G401 (cell line): Measurements from ENCODE around the gene LAMTOR4. TPM values are rescaled to one million over a fixed set of nuclear protein-coding genes. Genes with fewer than 3 reads are reported as not detected.
"Not testable (repeated sequence)": the region's sequence is repeated elsewhere in the genome, so short reads cannot be mapped to it uniquely, and the experiment has no call there.

Experiments used
- DNase-seq: peaks from one replicate; pipeline ENCODE4 v3.0.0-alpha.2; 2015; ENCODE audit warnings: low spot score
- in situ Hi-C: cut with HindIII; loops from 2 replicates; pipeline ENCODE4 v1.10.0; 2016; ENCODE audit warnings: low sequenced_read_pairs, mixed read lengths
- total RNA-seq: library from RNA; depleted of rRNA; stranded (reverse); fragments of >200 nt; shearing (Covaris generic); gene quantifications from 2 replicates; pipeline ENCODE4 v1.2.3, GENCODE V29; 2014

The LAMTOR4 gene
- total RNA-seq, 1 experiment from 2014 or later, result 97.5 TPM

DNA sequence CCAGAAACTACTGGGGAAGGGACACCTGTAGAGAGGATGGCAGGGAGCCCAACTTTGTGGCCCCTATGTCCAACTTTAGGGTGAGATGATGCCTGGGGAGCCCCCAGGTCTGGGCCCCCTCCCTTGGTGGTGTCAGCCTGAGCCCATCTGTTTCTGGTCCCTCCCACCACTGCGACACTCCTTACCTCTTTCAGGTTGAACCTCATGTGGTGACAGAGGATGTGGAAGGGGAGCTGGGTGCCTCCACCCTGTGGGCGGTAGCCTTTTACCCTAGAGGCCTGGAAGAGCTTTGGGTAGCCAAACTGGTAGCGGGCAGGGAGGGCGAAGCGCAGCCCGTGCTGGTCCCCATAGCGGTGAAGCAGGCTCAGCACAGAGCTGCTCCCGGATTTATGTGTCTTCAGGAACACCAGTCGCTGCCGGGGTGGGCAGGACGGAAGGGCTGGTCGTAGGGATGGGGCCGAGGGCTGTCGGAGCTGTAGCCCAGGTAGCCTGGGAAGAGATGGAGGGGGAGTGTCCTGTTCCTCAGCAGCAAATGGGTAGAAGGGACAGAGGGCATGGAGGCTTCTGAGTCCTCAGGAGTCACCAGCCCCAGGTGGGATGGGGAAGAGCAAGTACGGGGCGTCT lies 17.7 kb downstream of the LAMTOR4 start:
- no peak for DNase-seq
- in situ Hi-C loops, result no loop called here

DNA sequence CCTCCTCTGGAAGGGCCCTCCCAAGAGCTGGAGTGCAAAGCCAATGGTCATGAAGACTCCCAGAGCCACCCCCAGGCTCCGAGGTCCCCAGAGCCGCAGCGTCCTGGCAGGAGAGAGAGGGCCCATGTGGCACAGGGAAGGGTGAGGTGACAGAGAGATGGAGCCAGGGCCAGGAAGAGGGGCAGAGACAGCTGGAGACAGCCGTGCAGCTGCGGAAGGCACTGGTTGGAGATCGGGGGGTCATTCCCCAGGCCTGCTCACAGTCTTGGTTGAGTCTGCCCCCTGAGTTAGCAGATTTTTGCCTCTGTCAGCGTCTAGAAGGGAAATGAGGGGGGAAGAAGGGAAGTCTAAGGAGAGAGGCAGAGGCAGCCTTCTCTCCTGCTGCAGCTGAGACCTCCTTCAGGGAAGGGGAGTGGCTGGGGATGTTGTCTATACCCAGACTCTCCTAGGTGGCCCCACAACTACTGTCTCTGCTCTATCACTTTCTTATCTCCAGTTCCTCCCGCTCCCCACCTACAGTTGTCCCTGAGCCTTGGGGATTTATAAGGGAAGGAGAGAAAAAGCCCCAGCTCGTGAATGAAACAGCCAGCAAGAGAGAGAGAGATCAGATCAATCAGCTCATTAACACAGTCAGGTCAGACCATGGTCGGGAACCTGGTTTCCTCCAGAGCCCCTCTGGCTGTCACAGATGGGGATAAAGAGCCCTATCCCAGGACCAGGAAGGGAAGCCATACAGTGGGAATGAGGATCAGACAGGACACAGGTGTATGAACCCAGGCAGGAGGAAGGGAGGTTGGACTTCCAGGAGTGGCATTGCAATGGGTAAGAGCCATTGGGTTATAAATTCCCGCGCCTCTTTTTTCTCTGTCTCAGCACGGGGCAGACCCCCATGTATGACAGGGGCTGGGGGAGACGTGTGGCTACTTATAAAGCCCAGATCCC lies 18.5 kb downstream of the LAMTOR4 start:
- no peak for DNase-seq
- in situ Hi-C loops, result no loop called here

DNA sequence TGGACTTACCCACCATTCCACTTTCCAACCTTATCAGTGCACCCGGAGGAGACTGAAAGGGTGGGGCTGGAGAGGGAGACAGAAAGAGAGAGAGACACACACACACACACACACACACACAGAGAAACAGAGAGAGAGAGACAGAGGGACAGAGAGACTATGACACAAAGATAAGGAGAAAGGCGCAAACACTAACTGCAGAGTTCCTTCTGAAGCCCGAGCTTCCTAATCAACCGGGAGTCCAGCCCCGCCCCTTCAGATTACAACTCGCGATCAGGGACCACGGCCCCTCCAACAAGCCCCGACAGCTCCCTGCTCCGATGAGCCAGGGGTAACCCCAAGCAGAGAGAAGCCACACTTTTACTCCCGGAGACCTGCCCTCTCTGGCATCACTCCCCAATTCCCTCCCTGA lies 19.2 kb downstream of the LAMTOR4 start:
- no peak for DNase-seq
- in situ Hi-C loops, result no loop called here

DNA sequence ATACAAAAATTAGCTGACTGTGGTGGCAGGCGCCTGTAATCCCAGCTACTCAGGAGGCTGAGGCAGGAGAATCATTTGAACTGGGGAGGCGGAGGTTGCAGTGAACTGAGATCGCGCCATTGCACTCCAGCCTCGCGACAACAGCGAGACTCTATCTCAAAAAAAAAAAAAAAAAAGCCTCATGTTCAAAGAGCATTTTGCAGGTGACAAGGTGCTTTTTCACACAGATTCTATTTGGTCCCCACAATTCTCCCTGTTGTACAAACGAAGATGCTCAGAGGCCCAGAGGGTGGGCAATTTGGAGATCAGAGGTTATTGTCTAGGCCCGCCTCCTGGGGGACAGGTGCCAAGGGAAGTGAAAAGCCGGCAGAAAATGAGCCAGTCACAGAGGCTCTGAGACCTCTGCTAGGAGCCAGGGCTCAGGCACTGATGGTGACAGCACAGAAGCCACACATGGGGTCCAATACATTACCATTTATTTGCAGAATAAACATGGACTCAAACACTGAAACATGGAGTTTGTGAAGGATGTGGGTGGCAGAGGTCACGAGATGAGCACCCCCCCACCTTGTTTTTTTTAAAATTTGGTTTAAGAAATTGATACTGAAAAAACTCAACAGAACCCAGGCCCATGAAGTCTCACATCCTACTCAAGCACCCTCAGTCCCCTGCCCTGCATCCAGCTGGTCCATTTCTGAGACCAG lies 20.6 kb downstream of the LAMTOR4 start:
- no peak for DNase-seq
- in situ Hi-C loops, result no loop called here

DNA sequence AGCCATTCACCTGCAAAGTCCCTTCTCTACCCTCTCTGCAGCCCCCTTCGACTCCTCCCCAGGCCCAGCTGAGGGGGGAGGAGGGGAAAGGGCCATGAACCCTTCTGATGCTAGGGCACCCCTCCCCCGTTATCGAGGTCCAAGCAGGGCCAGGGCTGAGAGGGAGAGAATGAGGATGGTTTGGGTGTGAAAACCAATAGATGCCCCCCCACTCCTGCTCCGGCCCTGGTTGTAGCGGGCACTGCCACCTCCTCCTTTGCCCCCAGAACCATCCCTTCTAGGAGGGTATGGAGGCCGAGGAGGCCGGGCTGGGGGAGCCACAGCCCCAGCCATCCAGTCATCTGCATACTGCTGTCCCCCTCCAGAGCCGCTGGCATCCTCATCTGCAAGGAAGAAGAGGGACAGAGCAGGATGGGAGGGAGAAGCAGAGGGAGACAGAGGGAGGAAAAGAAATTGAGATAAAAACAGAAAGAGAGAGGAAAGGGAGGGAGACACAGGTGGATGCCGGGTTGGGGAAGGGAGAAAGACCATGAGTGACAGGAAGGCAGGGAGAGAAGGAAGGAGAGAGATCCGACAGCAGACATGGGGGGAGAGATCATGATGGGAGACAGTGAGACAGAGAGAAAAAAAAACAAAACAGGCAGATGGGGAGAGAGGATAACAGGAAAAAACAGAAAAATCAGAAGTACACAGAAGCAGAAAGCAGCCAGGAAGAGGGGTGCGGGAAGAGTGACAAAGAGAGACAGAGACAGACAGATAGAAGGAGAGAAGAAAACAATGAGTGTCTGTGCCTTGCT lies 21.6 kb downstream of the LAMTOR4 start:
- in situ Hi-C loops, result no loop called here
- DNase-seq, result no peak

DNA sequence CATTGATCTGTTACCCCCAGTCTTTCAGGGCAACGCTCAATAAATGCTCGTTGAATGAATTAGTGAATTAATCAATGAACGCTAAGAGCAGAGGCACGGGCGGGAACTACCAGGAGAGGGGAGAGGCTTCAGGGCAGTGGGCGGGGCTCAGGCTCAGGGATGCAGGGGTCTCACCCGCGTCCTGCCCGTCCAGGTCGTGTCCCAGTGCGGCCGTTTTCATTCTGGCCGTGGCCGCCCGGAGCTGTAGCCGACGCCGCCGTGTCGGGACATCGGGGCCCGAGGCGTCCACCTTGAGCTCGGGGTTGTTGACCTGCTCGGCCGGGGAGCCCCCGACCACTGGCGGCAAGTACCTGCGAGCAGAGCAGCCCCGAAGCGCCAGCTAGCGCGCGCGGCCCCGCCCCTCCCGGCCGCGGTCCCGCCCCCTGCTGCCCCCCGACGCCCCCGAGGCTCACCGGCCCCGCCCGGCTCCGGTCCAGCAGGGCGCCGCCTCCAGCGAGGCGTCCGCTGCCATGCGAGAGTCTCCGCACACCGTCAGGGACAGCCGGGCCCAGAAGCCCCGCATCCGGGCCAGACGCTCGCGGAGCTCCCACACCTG lies 22.5 kb downstream of the LAMTOR4 start:
- in situ Hi-C loops, result no loop called here
- DNase-seq, result no peak

DNA sequence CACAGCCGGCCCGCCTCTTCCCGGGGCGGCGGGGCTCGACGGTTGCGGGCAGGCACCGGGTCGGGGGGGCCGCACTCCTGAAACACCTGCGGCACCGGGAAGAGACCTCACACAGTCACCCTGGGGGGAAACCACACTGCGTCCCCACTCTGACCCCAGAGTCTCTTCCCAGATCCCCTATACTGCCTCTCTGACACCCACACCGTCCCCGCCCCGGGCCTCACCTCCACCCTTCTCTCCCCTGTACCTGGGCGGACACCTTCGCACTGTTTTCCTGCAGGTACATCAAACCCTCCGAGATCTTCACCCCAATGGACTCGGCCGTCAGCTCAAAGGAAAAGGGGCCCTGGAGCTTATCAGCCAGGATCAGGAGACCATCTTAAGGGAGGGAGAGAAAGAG lies 23.1 kb downstream of the LAMTOR4 start:
- DNase-seq, result no peak
- in situ Hi-C loops, result no loop called here

DNA sequence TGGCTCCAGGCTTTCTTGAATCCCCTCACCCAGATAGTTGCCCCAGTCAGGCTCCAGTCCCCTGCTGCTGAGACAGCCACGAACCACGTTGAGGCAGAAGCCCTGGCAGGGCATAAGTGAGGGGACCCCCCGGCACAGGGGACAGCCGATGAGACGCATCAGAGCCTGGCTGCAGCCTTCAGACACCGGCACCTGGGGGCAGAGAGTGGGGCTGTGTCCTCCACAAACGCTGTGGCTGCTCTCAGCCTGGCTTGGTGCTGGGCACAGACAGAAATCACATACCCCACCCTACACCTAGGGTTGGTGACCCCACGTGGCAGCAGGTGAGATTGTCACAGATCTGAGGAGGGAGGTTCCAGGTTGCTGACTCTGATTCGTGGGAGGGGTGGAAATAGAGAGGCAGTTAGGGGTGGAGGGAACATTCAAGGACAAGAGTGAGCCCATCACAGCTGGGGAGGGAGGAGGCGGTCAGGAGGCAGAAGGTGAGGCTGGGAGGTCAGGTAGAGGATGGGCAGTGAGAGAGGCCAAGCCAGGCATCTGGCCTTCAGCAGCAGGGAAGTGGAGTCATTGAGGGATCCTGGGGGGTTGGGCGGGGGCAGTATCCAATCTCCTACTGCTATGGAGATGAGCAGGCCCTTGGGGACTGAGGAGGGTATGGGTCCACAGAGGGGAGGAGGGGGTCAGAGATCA lies 25.2 kb downstream of the LAMTOR4 start:
- in situ Hi-C loops, result no loop called here
- no peak for DNase-seq

DNA sequence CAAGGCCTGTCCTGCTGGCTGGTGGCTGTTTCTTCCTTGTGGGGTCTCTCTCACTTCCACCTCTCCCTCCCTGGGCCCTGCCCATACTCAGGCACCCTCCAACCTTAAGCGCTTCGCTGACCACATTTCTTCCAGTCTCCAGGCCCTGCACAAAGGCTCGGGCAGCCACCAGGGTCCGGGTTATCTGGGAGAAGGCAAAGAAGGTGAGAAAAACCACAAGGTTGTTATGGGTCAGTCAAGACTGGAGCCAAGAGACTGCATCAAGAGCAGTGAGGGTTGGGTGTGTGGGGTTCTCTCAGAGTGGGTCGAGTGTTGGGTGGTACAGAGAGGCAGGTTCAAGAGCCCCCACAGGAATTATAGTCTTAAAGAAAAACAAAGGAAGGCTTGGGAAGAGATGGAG lies 25.9 kb downstream of the LAMTOR4 start:
- no peak for DNase-seq
- in situ Hi-C loops, result no loop called here

DNA sequence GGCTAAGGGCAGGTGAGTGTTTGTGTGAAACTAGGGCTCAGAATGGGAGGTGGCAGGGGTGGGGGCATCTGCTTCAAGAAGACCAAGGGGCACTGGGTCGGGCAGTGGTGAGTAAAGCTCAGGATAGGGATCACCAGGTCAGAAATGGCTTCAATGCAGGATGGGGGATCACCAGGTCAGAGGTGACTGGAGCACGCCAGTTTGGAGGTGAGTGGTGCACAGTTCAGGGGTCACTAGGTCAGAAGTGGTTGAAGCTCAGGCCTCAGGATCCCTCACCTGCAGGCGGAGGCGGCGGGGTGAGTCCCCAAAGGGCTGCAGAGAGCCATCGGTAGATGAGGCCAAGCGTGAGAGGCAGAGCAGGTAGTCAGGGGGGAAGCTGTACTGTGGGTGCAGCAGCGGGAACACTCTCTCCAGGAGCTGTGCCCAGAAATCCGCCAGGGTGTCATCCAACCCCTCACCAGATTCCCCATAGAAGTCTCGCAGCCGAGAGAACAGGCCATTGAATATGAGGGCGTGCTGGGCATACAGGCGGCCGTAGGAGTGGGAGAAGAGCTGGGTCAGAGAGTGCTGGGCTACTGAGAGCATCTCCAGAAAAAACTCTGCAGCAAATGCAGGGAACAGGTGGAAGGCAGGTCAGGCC lies 26.7 kb downstream of the LAMTOR4 start:
- in situ Hi-C loops, result no loop called here
- DNase-seq, result no peak

DNA sequence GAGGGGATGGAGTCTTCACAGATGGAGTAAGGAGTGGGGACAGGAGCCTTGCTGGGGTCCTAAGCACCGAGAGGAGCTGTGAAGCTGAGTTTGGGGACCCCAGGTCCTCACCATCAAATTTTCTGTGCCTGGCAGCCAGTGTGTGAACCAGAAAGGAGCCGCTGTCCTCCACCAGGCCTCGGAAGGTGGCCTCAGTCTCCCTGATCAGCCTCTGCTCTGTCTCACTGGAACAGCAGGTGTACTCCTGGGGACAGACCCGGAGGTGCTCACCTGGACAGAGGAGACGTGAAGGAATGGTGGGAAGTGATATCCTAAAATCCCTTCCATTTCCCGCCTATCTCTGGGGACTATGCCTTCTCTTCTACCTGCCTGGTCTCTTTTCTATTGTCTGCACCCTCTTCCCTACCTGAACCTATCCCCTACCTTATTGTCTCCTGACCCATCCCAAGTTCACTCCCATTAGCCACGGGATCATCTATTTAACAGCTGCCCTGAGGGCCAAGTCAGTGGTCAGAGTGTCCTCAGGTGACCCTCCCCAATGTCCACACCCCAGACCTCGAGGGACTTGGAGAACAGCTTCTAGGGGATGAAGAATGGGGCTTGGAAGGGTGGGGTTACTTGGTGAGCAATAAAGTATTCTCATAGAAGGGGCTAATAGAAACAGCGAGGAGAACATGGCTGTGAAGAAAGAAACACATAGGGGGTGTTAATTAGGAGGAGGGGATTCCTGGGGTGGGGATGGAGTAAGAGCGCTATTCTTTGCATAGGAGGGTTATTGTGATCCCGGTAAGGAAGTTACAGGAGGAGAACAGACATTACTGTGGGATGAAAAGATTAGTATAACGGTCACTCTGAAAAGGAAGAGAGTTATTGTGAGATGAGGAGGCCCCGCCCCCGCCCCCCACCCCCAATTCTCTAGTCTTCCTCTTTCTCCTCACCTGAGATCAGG lies 27.7 kb downstream of the LAMTOR4 start:
- DNase-seq, result no peak
- in situ Hi-C loops, result no loop called here

DNA sequence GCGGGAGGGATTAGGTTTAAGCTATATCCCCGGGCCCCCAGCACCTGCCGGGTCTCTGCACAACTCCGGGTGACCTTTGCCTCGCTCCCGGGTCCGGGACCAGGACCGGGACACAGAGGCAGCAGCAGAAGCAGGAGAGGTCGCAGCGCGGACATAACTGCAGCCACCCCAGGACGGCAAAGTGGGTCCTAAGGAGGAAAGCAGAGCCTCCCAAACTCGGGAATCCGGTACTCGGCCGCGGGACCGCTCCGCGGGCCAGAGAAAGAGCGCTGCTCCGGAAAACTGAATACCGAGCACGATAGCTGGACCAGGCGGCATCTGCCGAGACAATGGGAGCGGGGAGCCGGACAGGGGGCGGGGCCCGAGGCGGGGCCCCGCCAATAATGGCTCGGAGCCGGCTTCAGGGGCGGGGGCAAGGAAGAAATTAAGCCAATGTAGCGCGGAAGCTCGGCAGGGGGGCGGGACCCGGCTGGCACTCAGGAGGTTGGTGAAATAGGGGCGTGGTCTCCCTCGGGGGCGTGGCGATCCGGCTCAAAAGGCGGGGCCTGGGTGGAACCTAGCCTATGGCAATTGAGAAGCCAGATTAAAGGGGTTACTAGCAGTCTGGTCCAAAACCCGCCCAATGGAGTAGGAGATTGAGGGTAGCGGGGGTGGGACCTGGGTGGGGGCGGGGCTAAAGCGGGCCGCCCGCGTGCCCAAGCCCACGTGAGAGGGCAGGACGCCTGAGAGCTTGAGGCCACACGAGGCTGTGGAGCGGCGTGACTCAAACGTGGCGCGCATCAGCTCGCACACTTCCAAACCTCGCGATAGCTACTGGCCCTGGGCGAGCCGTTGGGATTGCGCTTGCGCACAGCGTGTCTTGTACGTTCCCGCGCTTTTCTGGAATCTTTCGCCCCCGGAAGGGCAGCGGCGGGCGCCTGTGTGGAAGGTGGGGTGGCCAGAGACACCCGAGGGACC lies 28.6 kb downstream of the LAMTOR4 start, which contains the start of the genes GPC2 and STAG3:
GPC2 (minus strand) TSS at position 337 of the 957 bp plus-strand sequence; CDS start at position 155, 182 bp downstream.
STAG3 (plus strand) TSS at position 874 of the 957 bp plus-strand sequence. CDS start 2,639 bp downstream, outside the sequence.
- in situ Hi-C loops, result no loop called here
- DNase-seq, result peak; percentile 81

DNA sequence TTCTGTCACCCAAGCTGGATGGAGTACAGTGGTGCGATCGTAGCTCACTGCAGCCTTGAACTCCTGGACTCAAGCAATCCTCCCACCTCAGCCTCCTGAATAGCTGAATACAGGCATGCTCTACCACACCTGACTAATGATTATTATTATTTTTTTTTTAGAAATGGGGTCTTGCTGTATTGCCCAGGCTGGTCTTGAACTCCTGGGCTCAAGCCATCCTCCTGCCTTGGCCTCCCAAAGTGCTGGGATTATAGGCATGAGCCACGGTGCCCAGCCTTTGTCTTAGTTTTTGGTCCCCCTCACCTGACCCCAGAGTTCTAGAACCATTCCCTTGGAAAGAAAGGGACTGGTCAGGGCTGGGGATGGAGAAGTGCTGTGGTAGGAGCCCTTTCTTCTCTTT lies 31.4 kb downstream of the LAMTOR4 start:
- DNase-seq, in situ Hi-C loops: not testable (repeated sequence)

DNA sequence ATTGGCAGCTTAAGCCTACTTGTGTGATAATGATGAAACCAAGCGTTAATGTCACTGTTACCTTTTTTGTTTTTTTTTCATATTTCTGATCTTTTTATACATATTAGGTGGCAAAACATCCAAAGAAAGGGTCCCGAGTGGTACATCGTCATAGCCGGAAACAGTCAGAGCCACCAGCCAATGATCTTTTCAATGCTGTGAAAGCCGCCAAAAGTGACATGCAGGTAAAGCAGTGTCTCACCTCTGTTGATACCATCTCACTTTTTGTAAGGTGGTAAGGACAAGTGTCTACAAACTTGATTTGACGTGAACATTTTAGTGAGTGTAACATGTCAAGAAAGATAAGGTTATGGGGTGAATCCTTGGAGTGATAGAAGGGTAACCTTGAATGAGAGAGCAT lies 33.9 kb downstream of the LAMTOR4 start:
- DNase-seq, in situ Hi-C loops: not testable (repeated sequence)

DNA sequence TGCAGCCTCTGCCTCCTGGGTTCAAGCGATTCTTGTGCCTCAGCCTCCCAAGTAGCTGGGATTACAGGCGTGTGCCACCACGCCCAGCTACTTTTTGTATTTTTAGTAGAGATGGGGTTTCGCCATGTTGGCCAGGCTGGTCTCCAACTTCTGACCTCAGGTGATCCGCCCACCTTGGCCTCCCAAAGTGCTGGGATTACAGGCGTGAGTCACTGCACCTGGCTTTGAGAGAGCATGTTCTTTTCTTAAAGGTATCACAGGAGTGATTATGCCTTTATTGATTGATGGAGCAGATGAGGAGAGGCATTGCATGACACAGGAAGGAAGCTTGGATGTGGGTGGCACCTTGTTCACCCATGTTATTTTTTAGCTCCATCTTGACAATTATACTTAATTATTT lies 34.4 kb downstream of the LAMTOR4 start:
- in situ Hi-C loops, DNase-seq: not testable (repeated sequence)
